HCT116 (cell line): ENCODE measurements around the gene GKN1. TPM values are rescaled to one million over a fixed set of nuclear protein-coding genes. Genes with fewer than 3 reads are reported as not detected.

Source experiments
- ATAC-seq: fragments of 200-7000 bp; cut with Tn5 transposase; 2 replicates; pipeline ENCODE4 v1.9.1; 2020; ENCODE audit warnings: mild to moderate bottlenecking, moderate library complexity
- BruUV-seq: library from RNA; stranded (reverse); fragments of 400-500 nt; replicated peaks from 2 replicates; lab custom pipeline; 2021; lab: Mats Ljungman, UMichigan
- CTCF ChIA-PET: fragments of 300-600 bp; sonication (Branson Sonifier 250); formaldehyde crosslinking; loops from one replicate; lab custom pipeline; 2021; ENCODE audit warnings: antibody characterized with exemption; lab: Charles Lee
- POLR2A ChIA-PET: fragments of 300-600, 350-600 bp; sonication (Branson Sonifier 250); formaldehyde crosslinking; loops from one replicate; lab custom pipeline; 2021; ENCODE audit warnings: antibody characterized with exemption; lab: Charles Lee
- RAD21 ChIA-PET, 2 experiments: fragments of 300-600 bp; sonication (Branson Sonifier 250); formaldehyde crosslinking; loops; one replicate each; lab custom pipeline; 2023; ENCODE audit warnings: low total read pairs in 2 of 2; ENCODE audit not compliant: uncharacterized antibody in 2 of 2, unreplicated experiment in 2 of 2, low non-redundant PET in 1 of 2; lab: Charles Lee
- DNase-seq: peaks from one replicate; pipeline ENCODE4 v3.0.0-alpha.2; 2010; ENCODE audit warnings: low read depth, low spot score
- H2AFZ ChIP-seq: fragments of 200-600 bp; shearing (Covaris generic), sonication (generic); 2 replicates; pipeline ENCODE4 v1.6.1; 2017; ENCODE audit warnings: low read depth, mixed run types, mixed read lengths, antibody characterized with exemption, low read length; ENCODE audit not compliant: poor library complexity, severe bottlenecking
- H3K27ac ChIP-seq: 2 replicates; pipeline ENCODE4 v1.5.1; 2012; ENCODE audit warnings: low read depth, low read length
- H3K27me3 ChIP-seq: fragments of 200-600 bp; sonication (generic); 2 replicates; pipeline ENCODE4 v1.6.1; 2016; ENCODE audit warnings: mixed run types, low read length, mixed read lengths; ENCODE audit not compliant: insufficient read depth
- H3K36me3 ChIP-seq, 2 experiments: fragments of 200-500 bp in 1 of 2; fragments of 200-600 bp in 1 of 2; sonication (Bioruptor generic) in 1 of 2; sonication (generic) in 1 of 2; 2 replicates each; pipeline versions ENCODE4 v1.5.1 to v1.6.1; 2014 to 2016; ENCODE audit warnings: low read length in 2 of 2, inconsistent platforms in 1 of 2, mixed read lengths in 1 of 2, mixed run types in 1 of 2; ENCODE audit not compliant: insufficient read depth in 2 of 2, control insufficient read depth in 1 of 2
- H3K4me1 ChIP-seq, 2 experiments: fragments of 200-600 bp in 1 of 2; sonication (generic) in 1 of 2; 2 replicates each; pipeline versions ENCODE4 v1.5.1 to v1.6.1; 2012 to 2017; ENCODE audit warnings: low read length in 2 of 2, inconsistent platforms in 1 of 2, mild to moderate bottlenecking in 1 of 2, mixed read lengths in 1 of 2, mixed run types in 1 of 2, moderate library complexity in 1 of 2; ENCODE audit not compliant: insufficient read depth in 2 of 2, control insufficient read depth in 1 of 2
- H3K4me2 ChIP-seq: fragments of 200-600 bp; sonication (generic); 2 replicates; pipeline ENCODE4 v1.6.1; 2017; ENCODE audit warnings: mixed run types, low read length, mixed read lengths
- H3K4me3 ChIP-seq, 2 experiments: fragments of 200-600 bp in 1 of 2; sonication (generic) in 1 of 2; replicated peaks in 1 of 2; 2 replicates each; pipeline ENCODE4 v1.5.1; 2011 to 2016; ENCODE audit warnings: low read length in 2 of 2, control low read depth in 1 of 2, low read depth in 1 of 2, mild to moderate bottlenecking in 1 of 2, mixed read lengths in 1 of 2, mixed run types in 1 of 2
- H3K79me2 ChIP-seq: fragments of 200-600 bp; sonication (generic); 2 replicates; pipeline ENCODE4 v1.6.1; 2017; ENCODE audit warnings: mild to moderate bottlenecking, mixed run types, low read length, moderate library complexity, mixed read lengths; ENCODE audit not compliant: insufficient read depth
- H3K9ac ChIP-seq: fragments of 200-600 bp; sonication (generic); 2 replicates; pipeline ENCODE4 v1.6.1; 2016; ENCODE audit warnings: low read length, mixed read lengths
- H3K9me2 ChIP-seq: fragments of 200-600 bp; sonication (generic), shearing (Covaris generic); 2 replicates; pipeline ENCODE4 v1.6.1; 2017; ENCODE audit warnings: mixed run types, mild to moderate bottlenecking, moderate library complexity; ENCODE audit not compliant: insufficient read depth
- H3K9me3 ChIP-seq, 2 experiments: fragments of 200-500 bp in 1 of 2; fragments of 200-600 bp in 1 of 2; sonication (Bioruptor generic) in 1 of 2; sonication (generic) in 1 of 2; 2 replicates each; pipeline ENCODE4 v1.6.1; 2014 to 2017; ENCODE audit warnings: low read length in 2 of 2, mixed read lengths in 2 of 2, inconsistent platforms in 1 of 2, low read depth in 1 of 2, mild to moderate bottlenecking in 1 of 2, mixed run types in 1 of 2, moderate library complexity in 1 of 2; ENCODE audit not compliant: control insufficient read depth in 1 of 2, insufficient read depth in 1 of 2
- H4K20me1 ChIP-seq: fragments of 200-600 bp; sonication (generic), shearing (Covaris generic); 2 replicates; pipeline ENCODE4 v1.6.1; 2017; ENCODE audit warnings: mixed run types, mild to moderate bottlenecking, moderate library complexity; ENCODE audit not compliant: insufficient read depth
- CBX3 ChIP-seq: IDR thresholded peaks from 2 replicates; pipeline ENCODE4 v1.6.1; 2012; ENCODE audit warnings: low read depth
- CEBPB ChIP-seq: IDR thresholded peaks from 2 replicates; pipeline ENCODE4 v1.6.1; 2012; ENCODE audit warnings: low read depth
- CTCF ChIP-seq, 3 experiments: fragments of 200-600 bp in 1 of 3; sonication (generic) in 1 of 3; IDR thresholded peaks in 2 of 3; conservative IDR thresholded peaks in 1 of 3; 2 replicates each; pipeline ENCODE4 v1.5.1; 2012 to 2017; ENCODE audit warnings: low read depth in 2 of 3, low read length in 2 of 3, antibody characterized with exemption in 1 of 3, borderline replicate concordance in 1 of 3, control low read depth in 1 of 3, mild to moderate bottlenecking in 1 of 3, mixed read lengths in 1 of 3, mixed run types in 1 of 3, moderate library complexity in 1 of 3; ENCODE audit not compliant: insufficient read depth in 1 of 3
- EGR1 ChIP-seq: IDR thresholded peaks from 2 replicates; pipeline ENCODE4 v1.6.1; 2012; ENCODE audit warnings: low read depth
- EZH2 ChIP-seq: fragments of 200-600 bp; sonication (generic); IDR thresholded peaks from 2 replicates; pipeline ENCODE4 v1.6.1; 2017; ENCODE audit warnings: antibody characterized with exemption, mixed run types
- FOSL1 ChIP-seq: IDR thresholded peaks from 2 replicates; pipeline ENCODE4 v1.6.1; 2012; ENCODE audit warnings: low read depth
- JUND ChIP-seq: IDR thresholded peaks from 2 replicates; pipeline ENCODE4 v1.6.1; 2012
- MAX ChIP-seq: IDR thresholded peaks from 2 replicates; pipeline ENCODE4 v1.6.1; 2012
- POLR2A ChIP-seq: IDR thresholded peaks from 2 replicates; pipeline ENCODE4 v1.7.0; 2011; ENCODE audit warnings: borderline replicate concordance; ENCODE audit not compliant: insufficient read depth, insufficient read length; ENCODE audit errors: extremely low read depth
- POLR2AphosphoS5 ChIP-seq: IDR thresholded peaks from 2 replicates; pipeline ENCODE4 v1.6.1; 2011; ENCODE audit warnings: mild to moderate bottlenecking, low read depth, low read length, moderate library complexity
- RAD21 ChIP-seq: IDR thresholded peaks from 2 replicates; pipeline ENCODE4 v1.6.1; 2012; ENCODE audit warnings: low read depth, mild to moderate bottlenecking
- REST ChIP-seq: IDR thresholded peaks from 2 replicates; pipeline ENCODE4 v1.6.1; 2012; ENCODE audit warnings: low read depth
- SIN3A ChIP-seq: IDR thresholded peaks from 2 replicates; pipeline ENCODE4 v1.6.1; 2012; ENCODE audit warnings: low read depth
- ZFX ChIP-seq: fragments of 450-650 bp; IDR thresholded peaks from 2 replicates; pipeline ENCODE4 v1.6.1; 2017
- intact Hi-C: fragments of 100-400 bp; cut with micrococcal nuclease; formaldehyde crosslinking; loops from 2 replicates; pipeline ENCODE4 v1.10.0; 2022
- total RNA-seq: library from RNA; stranded (reverse); gene quantifications from one replicate; pipeline ENCODE4 v1.2.1, GENCODE V29; 2021; ENCODE audit not compliant: unreplicated experiment

Gene GKN1
- total RNA-seq, 1 experiment from 2014 or later, result not detected

- H3K4me1 ChIP-seq, result peaks cover 0 to 6% of the 10 kb centered on the region in 2 experiments; a peak in 1 of 4 replicates
- H3K4me3 ChIP-seq, result no peak overlapping the region
- no peaks in the 10 kb centered on the region for H3K9me2 ChIP-seq
- ChIA-PET CTCF (interaction anchor here (1.1 kb wide), 1 partner anchor 281 kb away, joined by 4 read pairs; no protein-coding TSS in a partner anchor), POLR2A (no interaction called here), RAD21 (no interaction called here)
- H3K36me3 ChIP-seq, result no peaks in the 10 kb centered on the region
- DNase-seq (peak; percentile 36), ATAC-seq (peak; percentile 91)
- no TSS peak for BruUV-seq
- intact Hi-C loops, result loop anchor here (1.0 kb wide), 2 partner anchors 281 to 688 kb away; no protein-coding TSS in a partner anchor
- H3K79me2 ChIP-seq, result no peaks in the 10 kb centered on the region
- TF ChIP-seq CTCF (IDR thresholded peaks at IDR 0.05 in 2 of 3, conservative IDR thresholded peaks at IDR 0.05 in 1 of 3; ENCODE audit: borderline replicate concordance in 1 of 3, insufficient read depth in 1 of 3, low read depth in 2 of 3, low read length in 2 of 3) (peak; percentile 57 to 83 (median 74); a peak in 5 of 6 replicates), RAD21 (peak; percentile 84), CBX3 (no peak)
- H2AFZ ChIP-seq, result no peak overlapping the region
- H3K27ac ChIP-seq, result no peak overlapping the region
- no peaks in the 10 kb centered on the region for H4K20me1 ChIP-seq
- H3K9ac ChIP-seq, result no peak overlapping the region
- H3K4me2 ChIP-seq, result no peak overlapping the region
- no peaks in the 10 kb centered on the region for H3K27me3 ChIP-seq
- no peaks in the 10 kb centered on the region for H3K9me3 ChIP-seq
These were observed 51.6 kb downstream of the GKN1 start for GRCh38 chr2:69026026-69026425.

GRCh38 chr2:69026691-69027459, 52.4 kb downstream of the GKN1 start:
- no peaks in the 10 kb centered on the region for H3K36me3 ChIP-seq
- no peak overlapping the region for H3K4me2 ChIP-seq
- intact Hi-C loops, result loop anchor here (1.0 kb wide), 2 partner anchors 280 to 687 kb away; no protein-coding TSS in a partner anchor
- peaks cover 0 to 6% of the 10 kb centered on the region in 2 experiments; a peak in 1 of 4 replicates for H3K4me1 ChIP-seq
- RAD21 ChIA-PET, result no interaction called here
- no TSS peak for BruUV-seq
- CTCF ChIA-PET, result interaction anchor here (1.1 kb wide), 1 partner anchor 280 kb away, joined by 4 read pairs; no protein-coding TSS in a partner anchor
- no peak overlapping the region for H3K27ac ChIP-seq
- H3K4me3 ChIP-seq, result no peak overlapping the region
- H3K27me3 ChIP-seq, result no peaks in the 10 kb centered on the region
- H3K79me2 ChIP-seq, result 0 out of 2 replicates have a peak, but pooled peaks cover 4% of the 10 kb centered on the region
- TF ChIP-seq JUND (no peak), EGR1 (no peak), REST (no peak), ZFX (no peak), POLR2AphosphoS5 (no peak), POLR2A (no peak), EZH2 (no peak), CEBPB (no peak), MAX (no peak), SIN3A (no peak), FOSL1 (no peak)
- no peaks in the 10 kb centered on the region for H3K9me3 ChIP-seq
- H3K9me2 ChIP-seq, result no peaks in the 10 kb centered on the region
- ATAC-seq (no peak), DNase-seq (no peak)
- H3K9ac ChIP-seq, result no peak overlapping the region
- POLR2A ChIA-PET, result no interaction called here
- no peak overlapping the region for H2AFZ ChIP-seq
- no peaks in the 10 kb centered on the region for H4K20me1 ChIP-seq
